ENCODE results near the gene KCNQ1. TPM values are rescaled to one million over a fixed set of nuclear protein-coding genes. Genes with fewer than 3 reads are reported as not detected.

Gene KCNQ1
- total and polyA plus RNA-seq, 9 of the 15 experiments (the other 6 are each of a cell fraction or from before 2014, with no cell fraction given) = 0.44 TPM; not detected in 8

DNA sequence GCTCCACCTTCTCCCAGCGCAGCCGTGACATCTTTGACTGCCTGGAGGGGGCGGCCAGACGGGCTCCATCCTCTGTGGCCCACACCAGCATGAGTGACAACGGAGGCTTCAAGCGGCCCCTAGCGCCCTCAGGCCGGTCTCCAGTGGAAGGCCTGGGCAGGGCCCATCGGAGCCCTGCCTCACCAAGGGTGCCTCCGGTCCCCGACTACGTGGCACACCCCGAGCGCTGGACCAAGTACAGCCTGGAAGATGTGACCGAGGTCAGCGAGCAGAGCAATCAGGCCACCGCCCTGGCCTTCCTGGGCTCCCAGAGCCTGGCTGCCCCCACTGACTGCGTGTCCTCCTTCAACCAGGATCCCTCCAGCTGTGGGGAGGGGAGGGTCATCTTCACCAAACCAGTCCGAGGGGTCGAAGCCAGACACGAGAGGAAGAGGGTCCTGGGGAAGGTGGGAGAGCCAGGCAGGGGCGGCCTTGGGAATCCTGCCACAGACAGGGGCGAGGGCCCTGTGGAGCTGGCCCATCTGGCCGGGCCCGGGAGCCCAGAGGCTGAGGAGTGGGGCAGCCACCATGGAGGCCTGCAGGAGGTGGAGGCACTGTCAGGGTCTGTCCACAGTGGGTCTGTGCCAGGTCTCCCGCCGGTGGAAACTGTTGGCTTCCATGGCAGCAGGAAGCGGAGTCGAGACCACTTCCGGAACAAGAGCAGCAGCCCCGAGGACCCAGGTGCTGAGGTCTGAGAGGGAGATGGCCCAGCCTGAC is 41.7 kb upstream of the KCNQ1 start:
- no peak for FAIRE-seq
- CTCF ChIA-PET (ENCODE audit: low intra/inter-chr PET ratio) = no interaction called here
- no peak for TF ChIP-seq ZNF778 (CRISPR knock-in tag; IDR thresholded peaks at IDR 0.05)
- TF ChIP-seq, protein P1, sequence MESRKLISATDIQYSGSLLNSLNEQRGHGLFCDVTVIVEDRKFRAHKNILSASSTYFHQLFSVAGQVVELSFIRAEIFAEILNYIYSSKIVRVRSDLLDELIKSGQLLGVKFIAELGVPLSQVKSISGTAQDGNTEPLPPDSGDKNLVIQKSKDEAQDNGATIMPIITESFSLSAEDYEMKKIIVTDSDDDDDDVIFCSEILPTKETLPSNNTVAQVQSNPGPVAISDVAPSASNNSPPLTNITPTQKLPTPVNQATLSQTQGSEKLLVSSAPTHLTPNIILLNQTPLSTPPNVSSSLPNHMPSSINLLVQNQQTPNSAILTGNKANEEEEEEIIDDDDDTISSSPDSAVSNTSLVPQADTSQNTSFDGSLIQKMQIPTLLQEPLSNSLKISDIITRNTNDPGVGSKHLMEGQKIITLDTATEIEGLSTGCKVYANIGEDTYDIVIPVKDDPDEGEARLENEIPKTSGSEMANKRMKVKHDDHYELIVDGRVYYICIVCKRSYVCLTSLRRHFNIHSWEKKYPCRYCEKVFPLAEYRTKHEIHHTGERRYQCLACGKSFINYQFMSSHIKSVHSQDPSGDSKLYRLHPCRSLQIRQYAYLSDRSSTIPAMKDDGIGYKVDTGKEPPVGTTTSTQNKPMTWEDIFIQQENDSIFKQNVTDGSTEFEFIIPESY (CRISPR knock-in tag; IDR thresholded peaks at IDR 0.05) = 0 out of 2 replicates have a peak, but pooled peaks have one; percentile 19
- no peak for TF ChIP-seq ARID2 (IDR thresholded peaks at IDR 0.05)
- peak; percentile 40; the same call in 1 of the 2 replicates for TF ChIP-seq RBFOX2 (IDR thresholded peaks at IDR 0.05; ENCODE audit: low read depth, low read length)
- peak; percentile 35 for TF ChIP-seq POLR2G (IDR thresholded peaks at IDR 0.05; ENCODE audit: low read depth, low read length)

More for the DNA sequence above, 41.7 kb upstream of the KCNQ1 start:
- WGBS (ENCODE audit: insufficient coverage, low coverage, missing lambda C conversion rate) = 97% methylated on average over 24 of the region's 31 CpGs
- Histone ChIP-seq H3K4me3 (no peak overlapping the region), H4K20me1 (replicated peaks; ENCODE audit: control insufficient read depth, insufficient read depth, low read length) (peaks cover 3% of the 10 kb centered on the region; the same call in 1 of the 2 replicates), H3K9ac (ENCODE audit: insufficient read depth in 1 of 2, low read depth in 2 of 2, low read length in 2 of 2) (peak overlapping the region in 1 of 2 experiments; percentile 95; a peak in 2 of 4 replicates), H3K27me3 (ENCODE audit: control insufficient read depth in 2 of 2, insufficient read depth in 2 of 2, low read length in 2 of 2) (peaks cover 3 to 16% of the 10 kb centered on the region in 2 experiments; a peak in 2 of 5 replicates), H3K79me2 (ENCODE audit: control insufficient read depth, insufficient read depth, low read length) (peaks cover 28% of the 10 kb centered on the region), H3K9me3 (replicated peaks; ENCODE audit: control insufficient read depth, insufficient read depth, low read depth, low read length) (no peaks in the 10 kb centered on the region), H2AFZ (ENCODE audit: low read depth, low read length) (no peak overlapping the region), H3K9me1 (ENCODE audit: control insufficient read depth, insufficient read depth, low read length) (no peaks in the 10 kb centered on the region), H3K4me2 (ENCODE audit: insufficient read depth, low read length) (no peak overlapping the region), H3K27ac (ENCODE audit: extremely low read depth, low read depth, low read length) (no peak overlapping the region), H3K4me1 (replicated peaks in 1 of 2; ENCODE audit: control insufficient read depth in 2 of 2, insufficient read depth in 2 of 2, low read length in 2 of 2) (peaks cover 12 to 81% of the 10 kb centered on the region in 2 experiments; a peak in 4 of 5 replicates), H3K36me3 (ENCODE audit: control insufficient read depth, insufficient read depth, low read length) (peaks cover 25% of the 10 kb centered on the region; the same call in 1 of the 3 replicates)
- no peak for ATAC-seq
- intact Hi-C loops (cut with micrococcal nuclease) = loop anchor here (5.0 kb wide), 1 partner anchor 96 kb away; no protein-coding TSS in a partner anchor
- in situ Hi-C loops (cut with MboI) = no loop called here
- no TSS peak for BruUV-seq (replicated peaks)
- POLR2A ChIA-PET = interaction anchor here (0.5 to 1.1 kb wide), 2 partner anchors 22 to 100 kb away, joined by 3 to 4 read pairs; no protein-coding TSS in a partner anchor
- DNase-seq (ENCODE audit: extremely low read depth in 1 of 4, low spot score in 3 of 4) = no peak
